Measurements from ENCODE around the gene IDNK.

IDNK gene

DNA sequence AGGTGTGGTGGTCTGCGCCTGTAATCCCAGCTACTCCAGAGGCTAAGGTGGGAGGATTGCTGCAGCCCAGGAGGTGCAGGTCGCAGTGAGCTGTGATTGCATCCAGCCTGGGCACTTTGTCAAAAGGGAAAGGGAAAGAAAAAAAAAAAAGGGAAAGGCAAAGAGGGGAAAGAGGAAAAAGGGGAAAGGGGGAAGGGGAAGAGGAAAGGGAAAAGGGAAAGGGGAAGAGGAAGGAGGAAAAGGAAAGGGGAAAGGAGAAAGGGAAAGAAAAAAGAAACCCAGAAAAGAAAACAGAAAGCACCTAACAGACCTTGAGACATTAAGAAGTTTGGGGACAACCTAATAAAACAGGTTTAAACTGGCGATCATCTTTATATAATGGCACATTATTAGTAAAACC lies 40.0 kb downstream of the IDNK start:
- no peak overlapping the region for H3K9ac ChIP-seq (ENCODE audit: low read length)
- H3K36me3 ChIP-seq (ENCODE audit: control insufficient read depth, low read depth, low read length): peaks cover 77% of the 10 kb centered on the region
- no peak overlapping the region for H3K4me3 ChIP-seq (ENCODE audit: low read length)

DNA sequence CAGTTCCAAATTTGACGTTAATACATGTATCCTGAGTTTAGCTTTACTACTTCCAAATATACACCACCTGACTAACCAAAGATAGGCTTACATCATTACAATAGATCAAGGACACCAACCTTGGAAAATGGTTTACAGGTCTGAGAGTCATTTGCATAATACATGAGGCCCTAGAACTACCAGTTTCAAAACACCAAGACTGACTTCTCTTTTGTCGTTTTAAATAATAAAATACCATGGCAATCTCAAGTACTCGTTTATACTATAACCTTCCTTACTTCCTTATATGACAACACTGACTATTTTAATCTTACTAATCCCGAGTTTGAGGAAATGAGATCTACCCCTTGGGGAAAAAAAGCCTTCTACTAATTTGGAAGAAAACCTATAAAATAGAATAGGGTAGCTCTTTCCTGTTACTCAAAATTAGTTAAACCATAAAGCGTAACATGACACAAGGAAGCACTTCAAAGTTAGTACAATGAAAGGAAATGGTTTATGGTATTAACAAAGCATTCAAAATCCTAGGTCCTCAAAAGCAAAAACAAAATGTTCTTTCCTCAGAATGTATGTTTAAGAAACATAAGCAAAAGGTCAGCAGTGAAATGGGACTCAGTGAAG lies 42.7 kb downstream of the IDNK start:
- H3K27me3 ChIP-seq (ENCODE audit: control insufficient read depth, insufficient read depth, low read length): no peaks in the 10 kb centered on the region
- H3K9ac ChIP-seq (ENCODE audit: low read length): no peak overlapping the region
- H3K4me3 ChIP-seq (ENCODE audit: low read length): no peak overlapping the region
- no peaks in the 10 kb centered on the region for H3K9me3 ChIP-seq (ENCODE audit: control insufficient read depth, low read depth, low read length)
- no peaks in the 10 kb centered on the region for H3K4me1 ChIP-seq (ENCODE audit: control insufficient read depth, low read depth, low read length)
- H3K36me3 ChIP-seq (ENCODE audit: control insufficient read depth, low read depth, low read length): peaks cover 65% of the 10 kb centered on the region
- H3K27ac ChIP-seq (ENCODE audit: low read length): no peak overlapping the region

More for the DNA sequence above, 40.0 kb downstream of the IDNK start:
- no peaks in the 10 kb centered on the region for H3K9me3 ChIP-seq (ENCODE audit: control insufficient read depth, low read depth, low read length)
- no peaks in the 10 kb centered on the region for H3K4me1 ChIP-seq (ENCODE audit: control insufficient read depth, low read depth, low read length)
- no peaks in the 10 kb centered on the region for H3K27me3 ChIP-seq (ENCODE audit: control insufficient read depth, insufficient read depth, low read length)
- no peak overlapping the region for H3K27ac ChIP-seq (ENCODE audit: low read length)

DNA sequence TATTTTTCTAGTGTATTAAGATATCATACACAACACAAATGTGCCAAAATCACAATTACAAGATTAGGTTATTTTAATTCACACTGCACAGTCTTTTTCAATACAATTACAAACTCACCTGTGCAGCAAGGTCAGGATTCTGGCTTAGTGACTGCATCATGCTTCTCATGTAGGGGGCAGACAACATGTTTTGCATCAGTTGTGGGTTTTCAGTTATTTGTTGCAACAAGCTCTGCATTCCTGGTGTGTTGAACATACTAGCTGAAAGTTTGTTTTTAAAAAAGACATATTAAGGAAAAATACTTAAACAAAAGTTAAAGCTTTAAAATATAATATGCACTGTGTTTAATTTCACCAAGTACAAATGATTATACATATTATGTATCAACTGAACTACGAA lies 46.1 kb downstream of the IDNK start:
- H3K9ac ChIP-seq (ENCODE audit: low read length): no peak overlapping the region
- H3K4me1 ChIP-seq (ENCODE audit: control insufficient read depth, low read depth, low read length): no peaks in the 10 kb centered on the region
- H3K36me3 ChIP-seq (ENCODE audit: control insufficient read depth, low read depth, low read length): peaks cover 47% of the 10 kb centered on the region
- no peaks in the 10 kb centered on the region for H3K9me3 ChIP-seq (ENCODE audit: control insufficient read depth, low read depth, low read length)
- no peak overlapping the region for H3K4me3 ChIP-seq (ENCODE audit: low read length)
- no peaks in the 10 kb centered on the region for H3K27me3 ChIP-seq (ENCODE audit: control insufficient read depth, insufficient read depth, low read length)
- no peak overlapping the region for H3K27ac ChIP-seq (ENCODE audit: low read length)

DNA sequence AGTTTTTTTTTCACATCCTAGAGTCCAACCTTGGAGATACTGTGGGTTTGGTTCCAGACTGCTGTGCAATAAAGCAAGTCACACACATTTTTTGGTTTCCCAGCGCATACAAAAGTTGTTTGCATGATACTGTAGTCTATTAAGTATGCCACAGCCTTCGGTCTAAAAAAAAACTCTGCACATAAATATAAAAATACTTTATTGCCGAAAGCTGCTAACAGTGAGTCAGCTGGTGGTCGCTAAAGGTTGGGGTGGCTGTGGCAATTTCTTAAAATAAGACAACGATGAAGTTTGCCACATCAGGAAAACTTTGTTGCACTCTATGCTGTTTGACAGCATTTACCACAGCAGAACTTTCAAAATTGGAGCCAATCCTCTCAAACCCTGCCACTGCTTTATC lies 47.4 kb downstream of the IDNK start:
- Histone ChIP-seq H3K4me3 (ENCODE audit: low read length) (no peak overlapping the region), H3K9me3 (ENCODE audit: control insufficient read depth, low read depth, low read length) (no peaks in the 10 kb centered on the region), H3K4me1 (ENCODE audit: control insufficient read depth, low read depth, low read length) (no peaks in the 10 kb centered on the region), H3K27me3 (ENCODE audit: control insufficient read depth, insufficient read depth, low read length) (no peaks in the 10 kb centered on the region), H3K27ac (ENCODE audit: low read length) (no peak overlapping the region), H3K9ac (ENCODE audit: low read length) (no peak overlapping the region), H3K36me3 (ENCODE audit: control insufficient read depth, low read depth, low read length) (peaks cover 48% of the 10 kb centered on the region)

DNA sequence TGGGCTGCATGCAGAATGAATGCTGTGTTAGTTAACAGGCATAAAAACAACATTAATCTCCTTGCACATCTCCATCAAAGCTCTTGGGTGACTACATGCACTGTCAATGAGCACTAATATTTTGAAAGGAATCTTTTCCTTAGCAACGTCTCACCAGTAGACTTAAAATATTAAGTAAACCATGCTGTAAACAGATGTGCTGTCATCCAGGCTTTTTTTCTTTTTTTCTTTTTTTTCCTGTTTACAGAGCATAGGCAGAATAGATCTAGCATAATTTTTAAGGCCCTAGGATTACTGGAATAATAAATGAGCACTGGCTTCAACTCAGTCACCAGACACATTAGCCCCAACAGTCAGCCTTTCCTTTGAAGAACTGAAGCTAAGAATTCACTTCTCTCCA lies 48.5 kb downstream of the IDNK start:
- Histone ChIP-seq H3K9ac (ENCODE audit: low read length) (no peak overlapping the region), H3K4me1 (ENCODE audit: control insufficient read depth, low read depth, low read length) (no peaks in the 10 kb centered on the region), H3K4me3 (ENCODE audit: low read length) (no peak overlapping the region), H3K27me3 (ENCODE audit: control insufficient read depth, insufficient read depth, low read length) (no peaks in the 10 kb centered on the region), H3K36me3 (ENCODE audit: control insufficient read depth, low read depth, low read length) (peaks cover 46% of the 10 kb centered on the region), H3K9me3 (ENCODE audit: control insufficient read depth, low read depth, low read length) (no peaks in the 10 kb centered on the region), H3K27ac (ENCODE audit: low read length) (no peak overlapping the region)

DNA sequence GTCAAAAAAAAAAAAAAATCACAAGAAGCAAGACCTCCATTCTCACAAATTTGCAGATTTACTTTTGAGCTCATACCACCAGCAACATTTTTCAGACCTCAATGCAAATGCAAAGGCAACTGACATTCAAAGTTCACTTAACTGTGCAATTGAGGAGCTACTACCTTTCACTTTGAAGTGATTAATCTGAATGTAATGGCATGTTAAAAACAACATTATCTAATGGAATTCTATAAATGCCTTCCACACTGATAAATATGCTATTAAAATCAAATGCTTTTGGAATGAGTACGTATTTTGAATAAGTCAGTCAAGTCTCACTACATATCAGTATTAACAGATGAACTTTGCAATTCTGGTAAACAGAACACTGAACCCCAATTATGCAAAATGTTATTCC lies 52.5 kb downstream of the IDNK start:
- Histone ChIP-seq H3K4me3 (ENCODE audit: low read length) (no peak overlapping the region), H3K9me3 (ENCODE audit: control insufficient read depth, low read depth, low read length) (no peaks in the 10 kb centered on the region), H3K27me3 (ENCODE audit: control insufficient read depth, insufficient read depth, low read length) (no peaks in the 10 kb centered on the region), H3K27ac (ENCODE audit: low read length) (no peak overlapping the region), H3K9ac (ENCODE audit: low read length) (no peak overlapping the region), H3K4me1 (ENCODE audit: control insufficient read depth, low read depth, low read length) (peaks cover 3% of the 10 kb centered on the region), H3K36me3 (ENCODE audit: control insufficient read depth, low read depth, low read length) (peaks cover 61% of the 10 kb centered on the region)

DNA sequence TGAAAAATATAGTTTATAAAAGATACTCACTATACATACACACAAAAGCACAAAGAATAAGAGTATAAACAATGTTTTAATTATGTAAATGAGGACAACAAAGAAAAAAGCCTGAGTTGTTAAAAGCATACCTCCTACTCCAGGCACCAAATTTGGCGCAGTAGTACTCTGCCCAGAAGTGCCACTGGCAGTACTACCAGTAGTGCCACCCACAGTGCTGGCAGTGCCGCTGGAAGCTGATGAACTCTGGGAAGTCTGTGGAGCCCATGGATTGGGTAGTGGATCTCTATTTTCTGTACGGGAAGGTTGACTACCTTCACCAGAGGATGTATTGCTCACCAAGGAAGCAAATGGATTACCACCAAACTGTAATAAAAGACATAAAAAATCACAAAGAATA lies 54.7 kb downstream of the IDNK start:
- Histone ChIP-seq H3K9ac (ENCODE audit: low read length) (no peak overlapping the region), H3K9me3 (ENCODE audit: control insufficient read depth, low read depth, low read length) (no peaks in the 10 kb centered on the region), H3K4me3 (ENCODE audit: low read length) (no peak overlapping the region), H3K27me3 (ENCODE audit: control insufficient read depth, insufficient read depth, low read length) (no peaks in the 10 kb centered on the region), H3K27ac (ENCODE audit: low read length) (no peak overlapping the region), H3K4me1 (ENCODE audit: control insufficient read depth, low read depth, low read length) (peaks cover 9% of the 10 kb centered on the region), H3K36me3 (ENCODE audit: control insufficient read depth, low read depth, low read length) (peaks cover 61% of the 10 kb centered on the region)

DNA sequence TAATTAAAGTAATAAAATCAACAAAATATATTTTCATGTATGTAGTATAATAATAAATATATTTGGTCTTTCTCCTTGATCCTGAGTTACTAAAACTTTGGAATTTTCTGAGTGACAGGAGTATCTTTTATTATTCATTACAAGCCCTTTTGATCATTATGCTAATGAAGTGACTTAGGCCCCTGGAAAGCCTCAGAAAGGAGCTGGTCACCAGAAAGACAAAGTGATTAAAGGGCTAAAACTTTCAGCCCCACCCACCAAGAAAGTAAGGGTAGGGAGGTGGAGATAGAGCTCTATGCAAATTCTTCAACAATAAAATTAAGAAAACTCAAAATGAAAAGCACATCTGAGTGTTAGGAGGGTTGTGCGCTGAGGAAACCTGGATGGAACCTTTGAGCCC lies 57.3 kb downstream of the IDNK start:
- Histone ChIP-seq H3K4me3 (ENCODE audit: low read length) (no peak overlapping the region), H3K9me3 (ENCODE audit: control insufficient read depth, low read depth, low read length) (no peaks in the 10 kb centered on the region), H3K36me3 (ENCODE audit: control insufficient read depth, low read depth, low read length) (peaks cover 51% of the 10 kb centered on the region), H3K4me1 (ENCODE audit: control insufficient read depth, low read depth, low read length) (peaks cover 9% of the 10 kb centered on the region), H3K27me3 (ENCODE audit: control insufficient read depth, insufficient read depth, low read length) (no peaks in the 10 kb centered on the region), H3K27ac (ENCODE audit: low read length) (no peak overlapping the region), H3K9ac (ENCODE audit: low read length) (no peak overlapping the region)

DNA sequence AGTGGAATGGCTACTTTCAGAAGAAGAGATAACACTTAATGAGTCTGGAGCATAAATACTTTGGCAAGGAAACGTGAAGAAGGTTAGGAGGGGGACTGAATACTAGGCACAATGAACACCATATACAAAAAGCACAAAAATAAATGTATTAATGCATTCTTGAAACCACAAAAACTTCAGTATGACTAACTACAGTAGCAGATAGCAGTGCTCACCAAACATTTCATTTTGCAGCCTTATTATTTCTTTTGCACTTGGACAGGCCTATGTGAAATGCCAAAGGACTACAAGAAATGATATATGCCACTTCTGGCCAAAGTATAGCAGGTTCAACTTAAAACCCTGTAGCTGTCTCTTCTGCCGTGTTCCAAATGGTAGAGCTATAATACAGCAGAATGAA lies 58.5 kb downstream of the IDNK start:
- peaks cover 44% of the 10 kb centered on the region for H3K36me3 ChIP-seq (ENCODE audit: control insufficient read depth, low read depth, low read length)
- no peaks in the 10 kb centered on the region for H3K27me3 ChIP-seq (ENCODE audit: control insufficient read depth, insufficient read depth, low read length)

DNA sequence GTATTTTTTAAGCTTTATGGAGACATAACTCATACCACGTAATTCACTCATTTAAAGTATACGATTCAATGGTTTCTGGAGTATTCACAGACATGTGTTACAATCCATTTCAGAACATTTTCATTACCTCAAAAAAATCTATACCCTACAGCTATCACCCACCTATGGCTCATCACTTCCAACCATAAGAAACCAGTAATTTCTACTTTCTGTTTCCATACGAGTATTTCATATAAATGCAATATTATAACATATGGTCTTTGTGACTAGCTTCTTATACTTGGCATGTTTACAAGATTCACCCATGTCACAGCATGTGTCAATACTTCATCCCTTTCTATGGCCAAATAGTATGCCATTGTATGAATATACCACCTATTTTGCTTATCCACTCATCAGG lies 66.0 kb downstream of the IDNK start:
- H3K27me3 ChIP-seq (ENCODE audit: control insufficient read depth, insufficient read depth, low read length): no peaks in the 10 kb centered on the region
- no peak overlapping the region for H3K9ac ChIP-seq (ENCODE audit: low read length)
- H3K4me1 ChIP-seq (ENCODE audit: control insufficient read depth, low read depth, low read length): no peaks in the 10 kb centered on the region
- peaks cover 3% of the 10 kb centered on the region for H3K36me3 ChIP-seq (ENCODE audit: control insufficient read depth, low read depth, low read length)
- H3K9me3 ChIP-seq (ENCODE audit: control insufficient read depth, low read depth, low read length): no peaks in the 10 kb centered on the region
- H3K27ac ChIP-seq (ENCODE audit: low read length): no peak overlapping the region
- H3K4me3 ChIP-seq (ENCODE audit: low read length): no peak overlapping the region

More for the DNA sequence above, 58.5 kb downstream of the IDNK start:
- Histone ChIP-seq H3K9ac (ENCODE audit: low read length) (no peak overlapping the region), H3K9me3 (ENCODE audit: control insufficient read depth, low read depth, low read length) (no peaks in the 10 kb centered on the region), H3K4me3 (ENCODE audit: low read length) (no peak overlapping the region), H3K4me1 (ENCODE audit: control insufficient read depth, low read depth, low read length) (peaks cover 9% of the 10 kb centered on the region), H3K27ac (ENCODE audit: low read length) (no peak overlapping the region)

DNA sequence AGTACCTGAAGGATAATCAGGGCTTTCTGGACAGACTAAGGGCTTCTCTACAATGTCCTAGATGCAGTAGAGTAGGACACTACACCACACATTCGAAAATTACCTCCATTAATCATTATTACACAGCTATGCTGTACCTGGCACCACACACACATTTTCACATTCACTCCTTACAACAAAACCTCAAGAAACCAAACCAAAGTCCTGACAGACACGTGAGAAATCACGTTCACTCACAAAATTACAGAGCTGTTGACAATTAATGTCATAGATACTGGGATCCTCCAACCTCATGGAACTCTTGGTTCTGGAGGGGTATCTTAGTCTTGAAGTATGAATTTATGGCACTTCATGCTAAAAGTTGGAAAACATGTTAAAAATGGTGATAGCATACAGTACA lies 68.5 kb downstream of the IDNK start:
- Histone ChIP-seq H3K9me3 (ENCODE audit: control insufficient read depth, low read depth, low read length) (no peaks in the 10 kb centered on the region), H3K27ac (ENCODE audit: low read length) (no peak overlapping the region), H3K4me3 (ENCODE audit: low read length) (no peak overlapping the region), H3K27me3 (ENCODE audit: control insufficient read depth, insufficient read depth, low read length) (no peaks in the 10 kb centered on the region), H3K4me1 (ENCODE audit: control insufficient read depth, low read depth, low read length) (no peaks in the 10 kb centered on the region), H3K36me3 (ENCODE audit: control insufficient read depth, low read depth, low read length) (no peaks in the 10 kb centered on the region), H3K9ac (ENCODE audit: low read length) (no peak overlapping the region)

Data from iPS-18a (cell line).